HL-60 (cell line): ENCODE results near the gene RNASE1.
"Not testable (repeated sequence)": the region's sequence is repeated elsewhere in the genome, so short reads cannot be mapped to it uniquely, and the experiment has no call there.

ENCODE experiments used
- DNase-seq, 2 experiments: peaks; one replicate each; pipeline ENCODE4 v3.0.0-alpha.2; 2010 to 2020; ENCODE audit warnings: low read depth in 1 of 2, low spot score in 1 of 2
- H3K27ac ChIP-seq: fragments of 250-450 bp; sonication (Bioruptor Pico); replicated peaks from 2 replicates; pipeline ENCODE4 v1.5.1; 2020; ENCODE audit warnings: mild to moderate bottlenecking, moderate library complexity
- H3K27me3 ChIP-seq: fragments of 250-450 bp; sonication (Bioruptor Pico); 2 replicates; pipeline ENCODE4 v1.5.1; 2021; ENCODE audit warnings: mild to moderate bottlenecking, moderate library complexity; ENCODE audit not compliant: insufficient read depth, poor library complexity, severe bottlenecking
- H3K4me3 ChIP-seq: replicated peaks from 2 replicates; pipeline ENCODE4 v1.5.1; 2011; ENCODE audit warnings: mild to moderate bottlenecking, control low read depth, low read length; ENCODE audit not compliant: insufficient read depth
- GABPA ChIP-seq: IDR thresholded peaks from 2 replicates; pipeline ENCODE4 v1.6.1; 2012; ENCODE audit warnings: low read depth
- POLR2AphosphoS5 ChIP-seq: IDR thresholded peaks from 2 replicates; pipeline ENCODE4 v1.6.1; 2012; ENCODE audit warnings: low read depth
- SPI1 ChIP-seq: IDR thresholded peaks from 2 replicates; pipeline ENCODE4 v1.6.1; 2012; ENCODE audit warnings: low read depth, mild to moderate bottlenecking, borderline replicate concordance
- TF ChIP-seq, protein P1 (sequence below): IDR thresholded peaks from 2 replicates; pipeline ENCODE4 v1.6.1; 2012; ENCODE audit warnings: low read depth; ENCODE audit not compliant: insufficient replicate concordance
- TF ChIP-seq, protein P2 (sequence below): IDR thresholded peaks from one replicate; pipeline ENCODE4 v1.5.1; 2011; ENCODE audit warnings: low read length, control low read depth, inconsistent platforms; ENCODE audit not compliant: insufficient read depth

Gene RNASE1

DNA sequence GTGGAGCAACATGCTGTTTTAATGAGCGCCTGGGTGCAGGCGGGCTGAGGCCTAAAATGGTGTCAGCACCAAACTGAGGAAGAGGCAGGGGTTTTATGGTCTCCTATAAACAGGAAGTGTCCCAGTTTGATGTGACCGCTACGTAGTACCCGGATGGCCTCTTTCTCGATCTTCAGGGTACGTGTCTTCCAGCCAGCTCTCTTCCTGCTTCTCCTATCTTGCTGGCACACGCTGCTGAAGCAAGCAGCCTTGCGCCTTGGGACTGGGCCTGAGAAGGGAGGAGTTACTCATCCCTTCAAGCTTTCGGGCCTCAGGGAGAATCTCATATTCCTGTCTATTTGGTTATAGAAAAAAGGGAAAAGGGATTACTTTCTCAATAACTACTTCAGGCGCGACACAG lies 28.2 kb upstream of the RNASE1 start:
- DNase-seq = no peak
- TF ChIP-seq, protein P1, sequence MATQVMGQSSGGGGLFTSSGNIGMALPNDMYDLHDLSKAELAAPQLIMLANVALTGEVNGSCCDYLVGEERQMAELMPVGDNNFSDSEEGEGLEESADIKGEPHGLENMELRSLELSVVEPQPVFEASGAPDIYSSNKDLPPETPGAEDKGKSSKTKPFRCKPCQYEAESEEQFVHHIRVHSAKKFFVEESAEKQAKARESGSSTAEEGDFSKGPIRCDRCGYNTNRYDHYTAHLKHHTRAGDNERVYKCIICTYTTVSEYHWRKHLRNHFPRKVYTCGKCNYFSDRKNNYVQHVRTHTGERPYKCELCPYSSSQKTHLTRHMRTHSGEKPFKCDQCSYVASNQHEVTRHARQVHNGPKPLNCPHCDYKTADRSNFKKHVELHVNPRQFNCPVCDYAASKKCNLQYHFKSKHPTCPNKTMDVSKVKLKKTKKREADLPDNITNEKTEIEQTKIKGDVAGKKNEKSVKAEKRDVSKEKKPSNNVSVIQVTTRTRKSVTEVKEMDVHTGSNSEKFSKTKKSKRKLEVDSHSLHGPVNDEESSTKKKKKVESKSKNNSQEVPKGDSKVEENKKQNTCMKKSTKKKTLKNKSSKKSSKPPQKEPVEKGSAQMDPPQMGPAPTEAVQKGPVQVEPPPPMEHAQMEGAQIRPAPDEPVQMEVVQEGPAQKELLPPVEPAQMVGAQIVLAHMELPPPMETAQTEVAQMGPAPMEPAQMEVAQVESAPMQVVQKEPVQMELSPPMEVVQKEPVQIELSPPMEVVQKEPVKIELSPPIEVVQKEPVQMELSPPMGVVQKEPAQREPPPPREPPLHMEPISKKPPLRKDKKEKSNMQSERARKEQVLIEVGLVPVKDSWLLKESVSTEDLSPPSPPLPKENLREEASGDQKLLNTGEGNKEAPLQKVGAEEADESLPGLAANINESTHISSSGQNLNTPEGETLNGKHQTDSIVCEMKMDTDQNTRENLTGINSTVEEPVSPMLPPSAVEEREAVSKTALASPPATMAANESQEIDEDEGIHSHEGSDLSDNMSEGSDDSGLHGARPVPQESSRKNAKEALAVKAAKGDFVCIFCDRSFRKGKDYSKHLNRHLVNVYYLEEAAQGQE = no peak
- TF ChIP-seq, protein P2, sequence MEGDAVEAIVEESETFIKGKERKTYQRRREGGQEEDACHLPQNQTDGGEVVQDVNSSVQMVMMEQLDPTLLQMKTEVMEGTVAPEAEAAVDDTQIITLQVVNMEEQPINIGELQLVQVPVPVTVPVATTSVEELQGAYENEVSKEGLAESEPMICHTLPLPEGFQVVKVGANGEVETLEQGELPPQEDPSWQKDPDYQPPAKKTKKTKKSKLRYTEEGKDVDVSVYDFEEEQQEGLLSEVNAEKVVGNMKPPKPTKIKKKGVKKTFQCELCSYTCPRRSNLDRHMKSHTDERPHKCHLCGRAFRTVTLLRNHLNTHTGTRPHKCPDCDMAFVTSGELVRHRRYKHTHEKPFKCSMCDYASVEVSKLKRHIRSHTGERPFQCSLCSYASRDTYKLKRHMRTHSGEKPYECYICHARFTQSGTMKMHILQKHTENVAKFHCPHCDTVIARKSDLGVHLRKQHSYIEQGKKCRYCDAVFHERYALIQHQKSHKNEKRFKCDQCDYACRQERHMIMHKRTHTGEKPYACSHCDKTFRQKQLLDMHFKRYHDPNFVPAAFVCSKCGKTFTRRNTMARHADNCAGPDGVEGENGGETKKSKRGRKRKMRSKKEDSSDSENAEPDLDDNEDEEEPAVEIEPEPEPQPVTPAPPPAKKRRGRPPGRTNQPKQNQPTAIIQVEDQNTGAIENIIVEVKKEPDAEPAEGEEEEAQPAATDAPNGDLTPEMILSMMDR = no peak
- TF ChIP-seq SPI1 (no peak), GABPA (no peak), POLR2AphosphoS5 (no peak)

DNA sequence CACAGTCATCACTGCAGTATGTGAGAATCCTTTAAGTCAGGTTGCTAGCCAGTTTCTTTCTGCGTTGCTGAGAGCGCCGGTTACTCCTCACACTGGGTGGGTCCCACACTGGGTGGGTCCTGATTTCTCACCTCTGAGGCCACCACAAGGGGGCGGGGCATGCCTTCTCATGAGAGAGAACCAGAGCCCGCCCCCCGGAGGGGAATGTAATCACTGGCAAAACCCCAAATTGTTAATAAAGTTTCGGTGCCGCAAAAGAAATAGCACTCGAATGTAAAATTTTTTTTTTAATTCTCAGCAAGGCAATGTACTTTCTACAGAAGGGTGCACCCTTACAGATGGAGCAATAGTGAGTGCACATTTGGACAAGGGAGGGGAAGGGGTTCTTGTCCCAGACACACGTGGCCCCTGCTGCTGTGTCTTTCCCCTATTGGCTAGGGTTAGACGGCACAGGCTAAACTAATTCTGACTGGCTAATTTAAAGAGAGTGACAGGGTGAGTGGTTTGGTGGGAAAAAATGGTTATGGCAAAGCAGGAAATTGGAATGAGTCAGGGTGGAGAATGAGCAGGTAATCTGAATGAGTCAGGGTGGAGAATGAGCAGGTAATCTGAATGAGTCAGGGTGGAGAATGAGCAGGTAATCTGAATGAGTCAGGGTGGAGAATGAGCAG lies 25.5 kb upstream of the RNASE1 start:
- not testable (repeated sequence) for H3K4me3 ChIP-seq, H3K27me3 ChIP-seq, H3K27ac ChIP-seq, DNase-seq

More for the DNA sequence above, 28.2 kb upstream of the RNASE1 start:
- Histone ChIP-seq H3K4me3 (no peak overlapping the region), H3K27ac (no peak overlapping the region), H3K27me3 (no peaks in the 10 kb centered on the region)

DNA sequence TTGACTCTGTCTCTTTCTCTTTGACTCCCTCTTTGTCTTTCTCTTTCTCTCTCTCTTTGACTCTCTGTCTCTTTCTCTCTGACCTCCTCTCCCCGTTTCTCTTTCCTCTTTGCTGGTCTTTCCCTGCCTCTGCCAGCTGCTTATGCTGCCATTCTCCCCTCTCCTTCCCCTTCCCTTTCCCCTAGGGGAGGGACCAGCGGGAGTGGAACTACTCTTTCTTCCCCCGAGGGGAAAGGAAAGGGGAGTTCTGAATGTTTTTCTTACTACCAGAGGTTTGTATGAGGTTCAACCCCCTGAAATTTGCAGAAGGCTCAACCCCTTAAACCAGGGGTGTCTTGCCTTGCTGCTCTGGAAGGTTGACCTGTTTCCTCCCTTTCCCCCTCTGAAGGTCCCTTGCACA lies 24.7 kb upstream of the RNASE1 start:
- TF ChIP-seq SPI1 (no peak), POLR2AphosphoS5 (no peak), GABPA (no peak)
- TF ChIP-seq, protein P1 = no peak
- TF ChIP-seq, protein P2 = no peak
- Histone ChIP-seq H3K27me3 (no peaks in the 10 kb centered on the region), H3K27ac (no peak overlapping the region), H3K4me3 (no peak overlapping the region)
- DNase-seq = no peak

DNA sequence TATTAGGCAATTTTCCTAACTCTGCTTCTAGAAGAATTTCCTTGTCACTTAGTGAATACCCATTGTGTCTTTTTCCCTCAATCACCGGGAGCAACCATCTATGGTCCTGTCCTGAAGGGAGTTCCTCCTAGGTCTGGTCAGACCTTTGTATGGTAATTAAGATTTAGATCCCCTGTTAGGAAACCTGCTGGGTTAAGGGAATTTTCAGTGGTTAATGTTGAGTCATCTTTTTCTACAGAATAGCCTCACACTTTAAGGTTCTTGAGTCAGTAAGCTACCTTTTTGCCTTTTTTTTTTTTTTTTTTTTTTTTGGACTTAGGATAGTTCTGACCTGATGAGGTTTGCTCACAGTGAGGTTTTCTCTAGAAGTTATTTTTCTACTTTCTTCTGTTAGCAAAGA lies 24.0 kb upstream of the RNASE1 start:
- peak in 1 of 2 experiments; percentile 22 for DNase-seq
- not testable (repeated sequence) for H3K4me3 ChIP-seq, H3K27me3 ChIP-seq, H3K27ac ChIP-seq

DNA sequence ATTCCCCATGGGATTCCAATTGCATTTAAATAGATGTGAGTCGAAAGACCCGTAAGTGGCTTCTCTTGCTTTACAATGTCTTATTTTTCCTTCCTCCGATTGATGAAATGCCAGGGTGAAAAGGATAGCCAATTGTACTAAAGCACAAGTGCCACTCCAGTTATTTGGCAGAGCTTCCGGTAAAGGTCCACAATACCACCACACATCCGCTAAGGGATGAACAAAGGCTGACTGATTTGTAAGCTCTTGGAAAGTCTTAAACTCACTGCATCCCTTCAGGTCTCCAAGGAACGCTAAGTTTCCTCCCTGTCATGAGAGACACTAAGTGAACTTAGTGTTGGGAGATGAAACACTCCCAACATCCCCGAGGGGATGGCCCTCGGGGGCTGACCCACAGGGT lies 21.2 kb upstream of the RNASE1 start:
- H3K27ac ChIP-seq = no peak overlapping the region
- DNase-seq = no peak
- H3K4me3 ChIP-seq = no peak overlapping the region
- H3K27me3 ChIP-seq = no peaks in the 10 kb centered on the region
- TF ChIP-seq, protein P1 = no peak
- TF ChIP-seq POLR2AphosphoS5 = no peak

DNA sequence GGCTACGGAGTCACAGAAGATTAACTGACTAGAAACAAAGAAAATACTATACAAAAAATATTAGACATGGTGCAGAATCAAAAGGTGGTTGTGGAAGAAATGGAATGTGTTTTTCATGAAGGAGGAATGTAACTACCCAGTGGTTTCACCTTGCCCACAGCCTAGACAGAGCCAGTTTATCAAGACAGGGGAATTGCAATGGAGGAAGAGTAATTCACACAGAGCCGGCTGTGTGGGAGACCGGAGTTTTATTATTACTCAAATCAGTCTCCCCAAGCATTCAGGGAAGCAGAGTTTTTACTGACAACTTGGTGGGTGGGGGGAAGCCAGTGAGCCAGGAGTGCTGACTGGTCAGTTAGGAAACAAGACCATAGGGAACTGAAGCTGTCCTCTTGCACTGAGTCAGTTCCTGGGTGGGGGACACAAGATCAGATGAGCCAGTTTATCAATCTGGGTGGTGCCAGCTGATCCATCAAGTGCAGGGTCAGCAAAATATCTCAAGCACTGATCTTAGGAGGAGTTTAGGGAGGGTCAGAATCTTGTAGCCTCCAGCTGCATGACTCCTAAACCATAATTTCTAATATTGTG lies 19.0 kb upstream of the RNASE1 start:
- H3K4me3 ChIP-seq, H3K27ac ChIP-seq, H3K27me3 ChIP-seq, DNase-seq: not testable (repeated sequence)
